ENCODE results near the gene PCDH9.

The PCDH9 gene

GRCh38 chr13:66358564-66358963 lies 871.6 kb downstream of the PCDH9 start:
- Histone ChIP-seq H3K36me3 (ENCODE audit: insufficient read depth, insufficient read length, low read length) (no peaks in the 10 kb centered on the region), H3K9ac (ENCODE audit: insufficient read length, low read depth) (no peak overlapping the region), H3K4me3 (ENCODE audit: insufficient read length, low read depth) (no peak overlapping the region), H3K9me3 (ENCODE audit: insufficient read depth, low read length) (no peaks in the 10 kb centered on the region), H3K4me1 (ENCODE audit: insufficient read depth, insufficient read length) (no peaks in the 10 kb centered on the region), H3K27me3 (ENCODE audit: insufficient read depth, insufficient read length) (no peaks in the 10 kb centered on the region)
- DNase-seq (ENCODE audit: low read depth, low spot score), result no peak
- no peak for TF ChIP-seq ZNF274 (IDR thresholded peaks at IDR 0.05; ENCODE audit: low read depth, low read length)
- no peak for TF ChIP-seq SUZ12 (IDR thresholded peaks at IDR 0.05; ENCODE audit: extremely low read depth, insufficient read depth, insufficient read length)
- no peak for TF ChIP-seq YY1 (IDR thresholded peaks at IDR 0.05; ENCODE audit: insufficient read depth, insufficient read length)

- no peaks in the 10 kb centered on the region for H3K36me3 ChIP-seq (ENCODE audit: insufficient read depth, insufficient read length, low read length)
- no peak for DNase-seq (ENCODE audit: low read depth, low spot score)
Measured at GRCh38 chr13:66357463-66357862, 872.7 kb downstream of the PCDH9 start.

DNA sequence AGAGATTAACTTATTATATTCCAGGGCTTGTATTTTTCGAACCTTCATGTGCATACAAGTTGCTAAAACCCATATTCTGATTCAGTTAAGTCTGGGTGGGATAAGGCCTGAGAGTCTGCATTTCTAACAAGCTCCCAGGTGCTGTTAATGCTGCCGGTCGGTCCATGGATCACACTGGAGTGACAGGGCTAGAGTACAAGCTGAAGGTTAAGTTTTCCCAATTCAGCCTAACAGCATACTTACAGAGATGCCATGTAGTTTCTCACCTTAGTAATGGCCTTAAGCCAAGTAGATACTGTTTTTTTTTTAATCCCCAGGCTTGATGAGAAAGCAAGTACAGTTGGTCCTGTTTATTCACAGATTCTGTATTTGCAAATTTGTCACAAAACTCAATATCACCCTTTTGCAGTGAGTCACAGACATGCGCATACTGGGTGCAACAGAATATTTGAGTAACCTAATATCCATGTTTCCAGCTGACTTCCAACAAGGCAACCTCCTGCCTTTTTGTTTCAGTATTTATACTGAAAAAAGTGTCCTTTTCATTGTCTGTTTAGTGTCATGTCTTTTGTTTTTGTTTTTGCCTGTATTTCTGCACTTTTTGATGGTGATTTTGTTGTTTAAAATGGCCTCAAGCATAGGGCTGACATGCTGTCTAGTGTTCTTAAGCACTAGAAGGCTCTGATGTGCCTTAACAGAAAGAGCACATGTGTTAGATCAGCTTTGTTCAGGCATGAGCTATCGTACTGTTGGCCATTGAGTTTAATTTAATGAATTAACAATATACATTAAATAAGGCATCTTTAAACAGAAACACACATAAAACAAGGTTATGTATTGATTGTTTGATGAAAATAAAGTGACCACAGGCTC lies 875.0 kb downstream of the PCDH9 start:
- Histone ChIP-seq H3K4me3 (ENCODE audit: insufficient read length, low read depth) (no peak overlapping the region), H3K9me3 (ENCODE audit: insufficient read depth, low read length) (no peaks in the 10 kb centered on the region), H3K36me3 (ENCODE audit: insufficient read depth, insufficient read length, low read length) (no peaks in the 10 kb centered on the region), H3K9ac (ENCODE audit: insufficient read length, low read depth) (no peak overlapping the region), H3K27me3 (ENCODE audit: insufficient read depth, insufficient read length) (no peaks in the 10 kb centered on the region), H3K4me1 (ENCODE audit: insufficient read depth, insufficient read length) (no peaks in the 10 kb centered on the region)
- DNase-seq (ENCODE audit: low read depth, low spot score), result no peak
- TF ChIP-seq SUZ12 (IDR thresholded peaks at IDR 0.05; ENCODE audit: extremely low read depth, insufficient read depth, insufficient read length) (no peak), YY1 (IDR thresholded peaks at IDR 0.05; ENCODE audit: insufficient read depth, insufficient read length) (no peak), ZNF274 (IDR thresholded peaks at IDR 0.05; ENCODE audit: low read depth, low read length) (no peak)

More at GRCh38 chr13:66357463-66357862, 872.7 kb downstream of the PCDH9 start:
- TF ChIP-seq SUZ12 (IDR thresholded peaks at IDR 0.05; ENCODE audit: extremely low read depth, insufficient read depth, insufficient read length) (no peak), YY1 (IDR thresholded peaks at IDR 0.05; ENCODE audit: insufficient read depth, insufficient read length) (no peak), ZNF274 (IDR thresholded peaks at IDR 0.05; ENCODE audit: low read depth, low read length) (no peak)
- no peaks in the 10 kb centered on the region for H3K4me1 ChIP-seq (ENCODE audit: insufficient read depth, insufficient read length)
- H3K9me3 ChIP-seq (ENCODE audit: insufficient read depth, low read length), result no peaks in the 10 kb centered on the region
- H3K27me3 ChIP-seq (ENCODE audit: insufficient read depth, insufficient read length), result no peaks in the 10 kb centered on the region
- no peak overlapping the region for H3K9ac ChIP-seq (ENCODE audit: insufficient read length, low read depth)
- no peak overlapping the region for H3K4me3 ChIP-seq (ENCODE audit: insufficient read length, low read depth)

DNA sequence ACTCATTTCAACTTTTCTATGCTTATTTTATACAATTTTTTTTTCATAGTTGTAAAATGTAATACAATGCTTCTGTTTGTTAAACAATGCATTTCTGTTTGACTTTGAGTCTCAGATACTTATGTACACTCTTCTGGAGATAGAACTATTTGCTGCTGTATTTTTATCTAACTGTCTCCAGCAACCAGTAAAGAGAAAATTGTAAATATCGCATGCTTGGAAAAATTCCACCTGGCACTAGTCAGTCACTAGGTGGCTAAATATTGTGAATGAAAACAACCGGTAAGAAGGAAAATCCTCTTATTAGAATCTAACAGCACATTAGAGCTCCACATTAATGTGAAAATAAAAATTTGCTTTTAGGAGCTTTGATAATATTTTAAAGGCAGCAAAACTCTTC lies 876.5 kb downstream of the PCDH9 start:
- TF ChIP-seq ZNF274 (IDR thresholded peaks at IDR 0.05; ENCODE audit: low read depth, low read length), result no peak
- no peak for TF ChIP-seq SUZ12 (IDR thresholded peaks at IDR 0.05; ENCODE audit: extremely low read depth, insufficient read depth, insufficient read length)
- TF ChIP-seq YY1 (IDR thresholded peaks at IDR 0.05; ENCODE audit: insufficient read depth, insufficient read length), result no peak
- no peak overlapping the region for H3K9ac ChIP-seq (ENCODE audit: insufficient read length, low read depth)
- H3K4me1 ChIP-seq (ENCODE audit: insufficient read depth, insufficient read length), result no peaks in the 10 kb centered on the region
- no peaks in the 10 kb centered on the region for H3K36me3 ChIP-seq (ENCODE audit: insufficient read depth, insufficient read length, low read length)
- H3K4me3 ChIP-seq (ENCODE audit: insufficient read length, low read depth), result no peak overlapping the region
- DNase-seq (ENCODE audit: low read depth, low spot score), result no peak
- H3K27me3 ChIP-seq (ENCODE audit: insufficient read depth, insufficient read length), result no peaks in the 10 kb centered on the region
- H3K9me3 ChIP-seq (ENCODE audit: insufficient read depth, low read length), result no peaks in the 10 kb centered on the region

GRCh38 chr13:66349966-66350365 lies 880.2 kb downstream of the PCDH9 start:
- Histone ChIP-seq H3K27me3 (ENCODE audit: insufficient read depth, insufficient read length) (no peaks in the 10 kb centered on the region), H3K4me3 (ENCODE audit: insufficient read length, low read depth) (no peak overlapping the region), H3K9ac (ENCODE audit: insufficient read length, low read depth) (no peak overlapping the region), H3K9me3 (ENCODE audit: insufficient read depth, low read length) (no peaks in the 10 kb centered on the region), H3K4me1 (ENCODE audit: insufficient read depth, insufficient read length) (no peaks in the 10 kb centered on the region), H3K36me3 (ENCODE audit: insufficient read depth, insufficient read length, low read length) (no peaks in the 10 kb centered on the region)
- no peak for DNase-seq (ENCODE audit: low read depth, low spot score)
- TF ChIP-seq YY1 (IDR thresholded peaks at IDR 0.05; ENCODE audit: insufficient read depth, insufficient read length) (no peak), SUZ12 (IDR thresholded peaks at IDR 0.05; ENCODE audit: extremely low read depth, insufficient read depth, insufficient read length) (no peak), ZNF274 (IDR thresholded peaks at IDR 0.05; ENCODE audit: low read depth, low read length) (no peak)

DNA sequence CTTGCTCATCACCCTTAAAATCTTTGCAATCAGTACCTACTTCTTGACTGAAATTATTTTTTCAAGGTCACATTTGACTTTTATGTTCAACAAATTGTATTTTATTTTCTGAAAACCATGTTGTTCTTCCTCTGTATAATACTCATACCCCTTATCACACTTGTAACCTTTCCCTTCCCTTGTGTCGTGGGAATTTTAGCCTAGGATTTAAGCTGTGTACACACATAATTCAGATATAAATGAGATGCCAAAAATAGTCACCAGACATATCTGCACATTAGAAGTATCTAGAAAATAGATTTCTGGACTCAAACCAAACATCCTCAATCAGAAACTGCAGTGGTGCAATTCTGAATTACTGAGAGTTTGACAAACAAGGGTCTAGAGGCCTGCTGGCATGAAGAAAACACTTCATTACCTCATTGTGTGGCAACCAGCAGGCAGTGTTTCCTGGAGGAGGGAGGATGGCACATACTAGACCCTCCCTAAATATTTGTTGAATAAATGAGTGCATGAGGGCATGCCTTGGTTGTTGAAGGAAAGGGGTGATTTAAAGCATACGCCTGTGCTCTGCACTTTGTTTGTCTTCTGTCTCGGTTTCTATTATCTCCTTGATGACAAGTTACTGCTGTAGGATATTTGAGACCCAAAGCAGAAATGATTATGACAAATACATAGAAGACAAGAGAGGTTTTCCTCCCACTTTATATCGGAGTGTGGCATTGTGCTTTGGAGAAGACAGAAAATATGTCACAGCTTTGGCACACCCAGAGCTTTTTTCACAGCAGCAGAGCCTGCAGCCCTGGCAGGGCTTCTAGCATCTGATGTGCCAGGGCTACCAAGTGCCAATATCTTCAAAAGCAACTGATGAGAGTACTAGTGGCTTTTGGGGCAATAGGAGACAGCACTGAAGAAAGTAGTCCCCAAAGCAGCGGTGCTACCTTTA lies 881.1 kb downstream of the PCDH9 start:
- Histone ChIP-seq H3K36me3 (ENCODE audit: insufficient read depth, insufficient read length, low read length) (no peaks in the 10 kb centered on the region), H3K9ac (ENCODE audit: insufficient read length, low read depth) (no peak overlapping the region), H3K4me1 (ENCODE audit: insufficient read depth, insufficient read length) (no peaks in the 10 kb centered on the region), H3K27me3 (ENCODE audit: insufficient read depth, insufficient read length) (no peaks in the 10 kb centered on the region), H3K4me3 (ENCODE audit: insufficient read length, low read depth) (no peak overlapping the region), H3K9me3 (ENCODE audit: insufficient read depth, low read length) (no peaks in the 10 kb centered on the region)
- DNase-seq (ENCODE audit: low read depth, low spot score), result no peak
- TF ChIP-seq ZNF274 (IDR thresholded peaks at IDR 0.05; ENCODE audit: low read depth, low read length) (no peak), YY1 (IDR thresholded peaks at IDR 0.05; ENCODE audit: insufficient read depth, insufficient read length) (no peak), SUZ12 (IDR thresholded peaks at IDR 0.05; ENCODE audit: extremely low read depth, insufficient read depth, insufficient read length) (no peak)

All from NT2/D1 (cell line).